PFSK-1 (cell line): ENCODE measurements around the gene CSTA.

Experiments used
- FOXP2 ChIP-seq: optimal IDR thresholded peaks from 2 replicates; pipeline ENCODE3; 2011; ENCODE audit warnings: borderline replicate concordance, control low read depth, inconsistent platforms; ENCODE audit not compliant: insufficient read depth; ENCODE audit errors: extremely low read length, extremely low read depth
- POLR2AphosphoS5 ChIP-seq: IDR thresholded peaks from 2 replicates; pipeline ENCODE4 v1.6.1; 2012; ENCODE audit warnings: low read depth, mild to moderate bottlenecking, control low read depth, low read length, moderate library complexity
- SIN3A ChIP-seq: IDR thresholded peaks from 2 replicates; pipeline ENCODE4 v1.6.1; 2012; ENCODE audit warnings: mild to moderate bottlenecking, low read length, moderate library complexity, borderline replicate concordance; ENCODE audit not compliant: insufficient read depth
- TAF1 ChIP-seq: IDR thresholded peaks from 2 replicates; pipeline ENCODE4 v1.6.1; 2012; ENCODE audit warnings: low read length, control low read depth, borderline replicate concordance; ENCODE audit not compliant: insufficient read depth
- TF ChIP-seq, protein P1 (sequence below), 2 experiments: IDR thresholded peaks; 2 replicates each; pipeline versions ENCODE4 v1.6.1 to v1.8.0; 2011 to 2012; ENCODE audit warnings: low read depth in 2 of 2, low read length in 2 of 2, control low read depth in 1 of 2, inconsistent platforms in 1 of 2, mild to moderate bottlenecking in 1 of 2, moderate library complexity in 1 of 2; ENCODE audit not compliant: insufficient read depth in 1 of 2

CSTA gene

DNA sequence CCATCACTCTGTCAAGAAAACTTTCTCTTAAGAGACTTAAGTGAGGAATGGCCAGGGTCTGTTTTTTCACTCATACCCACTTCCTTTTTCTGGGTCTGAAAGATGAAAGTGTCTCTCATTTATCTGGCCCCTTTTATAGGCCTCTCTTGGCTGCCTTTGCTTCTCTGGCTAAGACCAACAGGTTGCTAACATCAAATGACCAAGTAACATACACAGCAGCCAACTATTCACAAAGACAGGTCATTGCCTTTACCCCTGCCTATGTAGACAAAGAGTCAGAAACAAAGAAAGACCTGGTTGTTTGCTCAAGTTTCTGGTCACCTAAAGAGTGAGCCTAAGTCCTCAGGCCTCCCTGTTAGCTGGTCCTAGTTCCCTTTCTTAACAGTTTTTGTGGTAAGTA lies 24.0 kb upstream of the CSTA start:
- TF ChIP-seq, protein P1, sequence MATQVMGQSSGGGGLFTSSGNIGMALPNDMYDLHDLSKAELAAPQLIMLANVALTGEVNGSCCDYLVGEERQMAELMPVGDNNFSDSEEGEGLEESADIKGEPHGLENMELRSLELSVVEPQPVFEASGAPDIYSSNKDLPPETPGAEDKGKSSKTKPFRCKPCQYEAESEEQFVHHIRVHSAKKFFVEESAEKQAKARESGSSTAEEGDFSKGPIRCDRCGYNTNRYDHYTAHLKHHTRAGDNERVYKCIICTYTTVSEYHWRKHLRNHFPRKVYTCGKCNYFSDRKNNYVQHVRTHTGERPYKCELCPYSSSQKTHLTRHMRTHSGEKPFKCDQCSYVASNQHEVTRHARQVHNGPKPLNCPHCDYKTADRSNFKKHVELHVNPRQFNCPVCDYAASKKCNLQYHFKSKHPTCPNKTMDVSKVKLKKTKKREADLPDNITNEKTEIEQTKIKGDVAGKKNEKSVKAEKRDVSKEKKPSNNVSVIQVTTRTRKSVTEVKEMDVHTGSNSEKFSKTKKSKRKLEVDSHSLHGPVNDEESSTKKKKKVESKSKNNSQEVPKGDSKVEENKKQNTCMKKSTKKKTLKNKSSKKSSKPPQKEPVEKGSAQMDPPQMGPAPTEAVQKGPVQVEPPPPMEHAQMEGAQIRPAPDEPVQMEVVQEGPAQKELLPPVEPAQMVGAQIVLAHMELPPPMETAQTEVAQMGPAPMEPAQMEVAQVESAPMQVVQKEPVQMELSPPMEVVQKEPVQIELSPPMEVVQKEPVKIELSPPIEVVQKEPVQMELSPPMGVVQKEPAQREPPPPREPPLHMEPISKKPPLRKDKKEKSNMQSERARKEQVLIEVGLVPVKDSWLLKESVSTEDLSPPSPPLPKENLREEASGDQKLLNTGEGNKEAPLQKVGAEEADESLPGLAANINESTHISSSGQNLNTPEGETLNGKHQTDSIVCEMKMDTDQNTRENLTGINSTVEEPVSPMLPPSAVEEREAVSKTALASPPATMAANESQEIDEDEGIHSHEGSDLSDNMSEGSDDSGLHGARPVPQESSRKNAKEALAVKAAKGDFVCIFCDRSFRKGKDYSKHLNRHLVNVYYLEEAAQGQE (IDR thresholded peaks at IDR 0.05; ENCODE audit: insufficient read depth in 1 of 2, low read depth in 2 of 2, low read length in 2 of 2): no peak
- no peak for TF ChIP-seq SIN3A
- TF ChIP-seq TAF1: no peak
- no peak for TF ChIP-seq POLR2AphosphoS5
- no peak for TF ChIP-seq FOXP2

DNA sequence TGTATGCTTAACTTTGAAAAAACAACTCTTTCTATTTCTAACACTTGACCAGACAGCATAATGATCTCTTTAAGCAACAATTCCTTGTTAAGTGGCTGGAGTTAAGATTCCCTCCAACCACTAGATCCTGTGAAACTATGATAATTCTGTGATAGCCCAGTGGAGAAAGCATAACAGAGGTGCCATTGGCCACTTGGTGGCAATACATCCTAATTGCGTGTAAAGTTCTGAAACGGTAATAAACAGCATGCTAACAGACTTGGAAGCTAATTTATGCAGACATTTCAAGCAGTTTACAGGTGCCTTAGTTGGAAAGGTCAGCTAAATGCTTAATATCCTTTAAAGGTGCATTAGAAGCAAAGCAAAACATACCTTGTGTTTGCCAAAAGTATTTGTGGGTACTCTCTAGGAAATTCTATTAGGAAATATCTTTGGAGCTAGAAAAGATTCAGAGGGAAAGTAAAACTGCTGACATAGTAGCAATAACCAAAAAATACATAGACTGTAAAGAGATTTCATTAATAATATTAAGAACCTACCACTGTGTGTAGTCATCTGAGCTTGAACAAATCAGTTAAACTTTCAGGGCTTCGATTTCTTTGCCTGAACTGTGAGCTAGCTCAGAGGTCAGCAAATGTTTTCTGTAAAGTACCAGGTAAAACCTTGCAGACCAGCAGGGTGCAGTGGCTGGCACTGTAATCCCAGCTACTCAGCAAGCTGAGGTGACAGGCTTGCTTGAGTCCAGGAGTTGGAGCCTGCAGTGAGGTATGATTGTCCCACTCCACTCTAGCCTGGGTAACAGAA lies 19.0 kb upstream of the CSTA start:
- TF ChIP-seq, protein P1 (IDR thresholded peaks at IDR 0.05; ENCODE audit: insufficient read depth in 1 of 2, low read depth in 2 of 2, low read length in 2 of 2): no peak
- no peak for TF ChIP-seq SIN3A
- no peak for TF ChIP-seq FOXP2
- TF ChIP-seq POLR2AphosphoS5: no peak

DNA sequence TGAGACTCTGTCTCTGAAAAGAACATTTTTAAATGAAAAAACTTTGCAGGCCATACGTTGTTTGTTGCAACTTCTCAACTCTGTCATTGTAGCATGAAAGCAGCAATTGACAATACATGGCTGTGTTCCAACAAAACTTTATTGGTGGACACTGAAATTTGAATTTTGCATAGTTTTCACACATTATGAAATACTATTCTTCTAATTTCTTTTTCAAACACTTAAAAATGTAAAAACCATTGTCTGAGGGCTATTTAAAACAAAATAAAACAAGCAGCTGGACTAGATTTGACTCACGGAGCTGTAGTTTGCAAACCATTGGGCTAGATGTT lies 18.5 kb upstream of the CSTA start:
- TF ChIP-seq POLR2AphosphoS5: no peak
- TF ChIP-seq FOXP2: no peak
- TF ChIP-seq TAF1: no peak
- TF ChIP-seq, protein P1 (IDR thresholded peaks at IDR 0.05; ENCODE audit: insufficient read depth in 1 of 2, low read depth in 2 of 2, low read length in 2 of 2): no peak
- TF ChIP-seq SIN3A: no peak

DNA sequence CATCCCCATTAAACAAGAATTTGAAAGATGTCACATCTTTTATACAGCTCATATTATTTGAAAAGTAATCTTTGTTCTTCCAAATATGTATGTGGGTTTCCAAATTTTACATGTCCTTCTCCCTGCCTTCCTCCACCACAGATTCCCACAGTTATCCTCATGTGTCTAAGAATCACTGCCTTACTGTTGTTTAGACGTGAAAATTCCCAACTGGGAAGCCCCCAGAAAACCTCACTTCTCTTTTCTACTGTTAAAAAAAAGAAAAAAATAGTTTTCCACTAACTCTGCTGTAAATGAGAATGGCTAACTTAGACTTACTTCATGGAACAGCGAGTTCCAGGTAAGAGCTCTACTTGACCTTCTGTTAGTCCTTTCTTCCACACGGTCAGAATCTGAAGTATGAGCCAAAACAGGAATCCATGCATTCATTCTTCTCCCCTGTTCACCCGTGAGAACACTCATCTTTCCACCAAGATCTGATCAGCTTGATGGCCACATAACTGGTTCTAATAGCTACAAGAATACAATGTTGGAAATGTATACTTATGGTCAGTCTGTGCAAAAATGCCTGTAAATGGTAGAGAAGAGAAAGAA lies 17.9 kb upstream of the CSTA start:
- TF ChIP-seq, protein P1 (IDR thresholded peaks at IDR 0.05; ENCODE audit: insufficient read depth in 1 of 2, low read depth in 2 of 2, low read length in 2 of 2): no peak
- TF ChIP-seq FOXP2 (no peak), SIN3A (no peak), TAF1 (no peak), POLR2AphosphoS5 (no peak)
